Measurements from ENCODE around the gene MYL10. TPM values are rescaled to one million over a fixed set of nuclear protein-coding genes. Genes with fewer than 3 reads are reported as not detected.
A peak's percentile ranks its signal among the peaks of the same experiment; 100 is the strongest.

Gene MYL10
- total and polyA plus RNA-seq, 2 of the 8 experiments (the other 6 are each of a cell fraction or from before 2014, with no cell fraction given), result 0.18 TPM; not detected in 1

DNA sequence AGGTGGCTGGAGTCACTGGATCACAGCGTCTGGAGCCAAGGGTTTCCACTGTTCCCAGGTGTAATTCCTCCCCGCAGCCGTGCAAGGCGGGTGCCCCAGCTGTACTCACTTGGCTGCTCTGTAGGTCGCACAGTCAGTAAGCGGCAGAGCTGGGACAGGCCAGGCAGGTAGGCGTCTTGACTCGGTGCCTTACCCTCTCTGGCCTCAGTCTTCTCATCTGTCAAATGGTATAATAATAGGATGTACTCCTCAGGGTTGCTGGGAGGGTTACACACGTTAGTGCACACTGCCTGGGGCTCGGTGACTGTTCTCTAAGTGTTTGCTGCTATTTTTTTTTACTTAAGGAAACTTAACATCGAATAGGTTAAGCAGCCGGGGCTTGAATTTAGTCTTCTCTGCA is 27.0 kb downstream of the MYL10 start:
- no peak overlapping the region for H2BK120ac ChIP-seq (replicated peaks; ENCODE audit: low read depth, low read length)
- no peaks in the 10 kb centered on the region for H3K27me3 ChIP-seq (replicated peaks in 1 of 4; ENCODE audit: control insufficient read depth in 3 of 4, extremely low read depth in 1 of 4, insufficient read depth in 3 of 4, low read length in 3 of 4)
- H3K4me3 ChIP-seq (ENCODE audit: extremely low read depth in 1 of 4, insufficient read depth in 2 of 4, low read depth in 3 of 4, low read length in 4 of 4), result no peak overlapping the region
- H2BK20ac ChIP-seq (ENCODE audit: low read length), result no peak overlapping the region
- no peaks in the 10 kb centered on the region; the same call in 1 of the 2 replicates for H3K23me2 ChIP-seq (ENCODE audit: low read depth, low read length)
- H2AK5ac ChIP-seq (ENCODE audit: low read depth, low read length), result no peak overlapping the region
- H3K36me3 ChIP-seq (ENCODE audit: control insufficient read depth in 2 of 4, insufficient read depth in 4 of 4, low read length in 3 of 4), result no peaks in the 10 kb centered on the region
- no peak overlapping the region for H4K5ac ChIP-seq (ENCODE audit: insufficient read length, low read depth, low read length)
- no peak overlapping the region for H3K23ac ChIP-seq (ENCODE audit: insufficient read length)
- H4K91ac ChIP-seq (replicated peaks; ENCODE audit: insufficient read length, low read length), result no peak overlapping the region
- 78% methylated on average over 12 of the region's 12 CpGs; no CpG with 5 or more reads in 1 of the 2 experiments for WGBS, 2 experiments (ENCODE audit: extremely low coverage in 1 of 2, insufficient coverage in 1 of 2, insufficient read length in 1 of 2, insufficient replicate concordance in 2 of 2, low coverage in 1 of 2, low lambda C conversion rate in 2 of 2, missing lambda C conversion rate in 1 of 2)
- FAIRE-seq (no peak), DNase-seq (ENCODE audit: low read depth in 1 of 2, low spot score in 2 of 2) (no peak)
- no peak overlapping the region for H2AFZ ChIP-seq (ENCODE audit: low read length)
- H2BK15ac ChIP-seq (ENCODE audit: low read length), result 0 out of 2 replicates have a peak overlapping the region, but pooled peaks have one; percentile 75
- ChIA-PET POLR2A (ENCODE audit: partially characterized antibody) (interaction anchor here (1.2 to 1.7 kb wide), 4 partner anchors 11 to 66 kb away, joined by 3 to 6 read pairs (median 4); no protein-coding TSS in a partner anchor), CTCF (ENCODE audit: partially characterized antibody) (interaction anchor here (0.7 to 5.5 kb wide), 27 partner anchors 12 to 699 kb away, joined by 3 to 50 read pairs (median 5); no protein-coding TSS in a partner anchor)
- no peak overlapping the region for H3K4me2 ChIP-seq (ENCODE audit: insufficient read depth in 1 of 2, low read depth in 2 of 2, low read length in 2 of 2)
- no peaks in the 10 kb centered on the region for H3K9me3 ChIP-seq (ENCODE audit: insufficient read depth in 2 of 2, low read depth in 1 of 2, low read length in 1 of 2)
- H3K79me1 ChIP-seq (ENCODE audit: low read depth, low read length), result no peaks in the 10 kb centered on the region
- no peak overlapping the region for H3K27ac ChIP-seq (ENCODE audit: low read depth, low read length)
- H4K8ac ChIP-seq (ENCODE audit: extremely low read depth, insufficient read depth, low read length), result no peak overlapping the region
- no peak overlapping the region for H3K18ac ChIP-seq (ENCODE audit: extremely low read depth, low read length)
- H3K79me2 ChIP-seq (ENCODE audit: control insufficient read depth in 1 of 2, insufficient read depth in 2 of 2, low read length in 2 of 2), result no peaks in the 10 kb centered on the region
- H4K20me1 ChIP-seq (replicated peaks in 1 of 2; ENCODE audit: control insufficient read depth in 1 of 2, insufficient read depth in 2 of 2, low read length in 2 of 2), result no peaks in the 10 kb centered on the region
- no peak overlapping the region for H3K14ac ChIP-seq (ENCODE audit: insufficient read length)
- no peak overlapping the region for H3K9ac ChIP-seq (replicated peaks in 1 of 4; ENCODE audit: extremely low read depth in 1 of 4, low read depth in 3 of 4, low read length in 3 of 4)
- no peak overlapping the region; the same call in 1 of the 2 replicates for H2BK5ac ChIP-seq (ENCODE audit: low read depth, low read length)
- H2BK12ac ChIP-seq (ENCODE audit: low read depth, low read length), result 0 out of 2 replicates have a peak overlapping the region, but pooled peaks have one; percentile 12
- H3K4ac ChIP-seq (replicated peaks; ENCODE audit: insufficient read length, low read depth, low read length), result no peak overlapping the region
- H3K56ac ChIP-seq (replicated peaks; ENCODE audit: insufficient read length, low read depth, low read length), result no peak overlapping the region
- H3K4me1 ChIP-seq (replicated peaks in 1 of 4; ENCODE audit: control insufficient read depth in 3 of 4, insufficient read depth in 4 of 4, low read length in 3 of 4), result peaks cover 0 to 6% (median 6%) of the 10 kb centered on the region in 4 experiments; a peak in 5 of 7 replicates
